ENCODE results near the gene KCNN2. TPM values are rescaled to one million over a fixed set of nuclear protein-coding genes. Genes with fewer than 3 reads are reported as not detected.

The KCNN2 gene
- total RNA-seq, 4 donors from 2014 or later = 0.20 to 0.42 TPM; not detected in 2

- no peaks in the 10 kb centered on the region for H3K27me3 ChIP-seq
- no peak overlapping the region for H3K27ac ChIP-seq
- H3K4me3 ChIP-seq = no peak overlapping the region
- H3K9me3 ChIP-seq = no peaks in the 10 kb centered on the region
- no peak for DNase-seq (ENCODE audit: low spot score in 2 of 2)
- no peaks in the 10 kb centered on the region for H3K4me1 ChIP-seq
- H3K36me3 ChIP-seq = no peaks in the 10 kb centered on the region
- no peak for TF ChIP-seq CTCF (IDR thresholded peaks at IDR 0.05)
- TF ChIP-seq POLR2A (IDR thresholded peaks at IDR 0.05) = no peak
- no peak for TF ChIP-seq EP300 (IDR thresholded peaks at IDR 0.05)
- WGBS, 2 donors = 78 to 80% methylated on average over 2 of the region's 2 CpGs
Observed at GRCh38 chr5:114417519-114417918, 55.6 kb downstream of the KCNN2 start.

DNA sequence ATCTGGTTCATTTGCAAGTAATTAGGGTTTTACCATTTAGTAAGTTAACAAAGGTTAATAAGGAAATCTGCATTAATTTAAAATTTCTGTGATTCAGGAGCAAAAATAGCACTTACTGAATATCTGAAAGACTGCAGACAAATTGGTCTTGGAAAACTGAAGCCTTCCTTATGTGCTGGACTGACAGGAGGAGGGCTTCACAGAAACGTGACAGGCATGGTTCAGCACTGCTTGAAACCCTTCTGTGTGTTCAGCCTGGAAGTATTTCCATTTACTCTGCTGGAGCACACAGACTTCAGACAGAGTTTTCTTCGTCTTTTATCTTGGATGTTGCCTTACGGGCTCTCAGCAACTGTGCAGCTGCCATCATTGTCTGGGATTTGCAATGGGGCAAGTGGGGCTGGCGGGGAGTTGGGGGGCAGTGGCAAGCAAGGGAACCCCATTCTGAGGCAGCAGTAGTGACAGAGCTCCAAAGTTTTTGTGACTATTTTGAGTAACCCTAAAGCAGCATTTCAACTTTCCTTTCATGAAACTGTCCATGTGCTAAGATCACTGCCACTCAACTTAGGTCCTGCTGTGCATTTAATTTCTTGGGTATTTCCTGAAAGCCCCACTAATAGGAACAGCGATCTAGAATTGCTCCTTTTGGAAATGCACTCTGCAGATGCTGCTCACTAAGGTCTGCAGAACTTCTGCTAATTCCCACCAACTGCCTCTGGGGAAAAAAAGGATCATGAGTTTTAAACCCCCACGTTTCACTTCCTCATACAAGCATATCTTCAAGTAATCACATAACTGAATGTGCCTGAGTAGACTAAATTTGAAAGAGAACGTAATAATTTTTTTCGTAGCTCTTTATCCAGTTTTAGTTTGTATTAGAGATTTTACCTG is 56.6 kb downstream of the KCNN2 start:
- WGBS, 2 donors = 42 to 49% methylated on average over 8 of the region's 8 CpGs

GRCh38 chr5:114419067-114419388 is 57.2 kb downstream of the KCNN2 start:
- Histone ChIP-seq H3K27ac (no peak overlapping the region), H3K4me1 (no peaks in the 10 kb centered on the region), H3K36me3 (no peaks in the 10 kb centered on the region), H3K27me3 (no peaks in the 10 kb centered on the region), H3K4me3 (no peak overlapping the region), H3K9me3 (no peaks in the 10 kb centered on the region)
- WGBS, 2 donors = 89 to 91% methylated on average over 1 of the region's 1 CpG
- TF ChIP-seq POLR2A (IDR thresholded peaks at IDR 0.05) = no peak
- no peak for TF ChIP-seq CTCF (IDR thresholded peaks at IDR 0.05)
- no peak for TF ChIP-seq EP300 (IDR thresholded peaks at IDR 0.05)
- no peak for DNase-seq (ENCODE audit: low spot score in 2 of 2)

More for the DNA sequence above, 56.6 kb downstream of the KCNN2 start:
- Histone ChIP-seq H3K27ac (no peak overlapping the region), H3K4me3 (no peak overlapping the region), H3K27me3 (no peaks in the 10 kb centered on the region), H3K9me3 (no peaks in the 10 kb centered on the region), H3K36me3 (no peaks in the 10 kb centered on the region), H3K4me1 (no peaks in the 10 kb centered on the region)
- no peak for DNase-seq (ENCODE audit: low spot score in 2 of 2)
- TF ChIP-seq CTCF (IDR thresholded peaks at IDR 0.05) (no peak), POLR2A (IDR thresholded peaks at IDR 0.05) (no peak), EP300 (IDR thresholded peaks at IDR 0.05) (no peak)

DNA sequence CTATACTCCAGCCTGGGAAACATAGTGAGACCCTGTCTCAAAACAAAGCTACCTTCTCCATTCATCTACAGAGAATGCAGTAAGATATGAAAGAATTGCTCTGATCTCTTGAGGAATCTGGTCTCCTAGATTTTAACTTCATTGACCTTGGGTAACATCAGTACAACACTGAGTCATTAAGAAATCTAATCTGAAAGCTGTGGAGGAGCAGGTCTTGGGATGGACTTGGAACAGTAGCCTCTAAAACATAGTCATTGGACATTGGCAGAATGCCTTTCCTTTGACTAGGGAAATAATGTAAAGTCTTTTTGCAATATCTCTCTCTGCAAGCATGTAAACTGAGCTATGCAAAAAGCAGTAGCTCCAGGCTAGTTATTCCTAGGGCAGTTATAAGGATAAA is 58.1 kb downstream of the KCNN2 start:
- TF ChIP-seq POLR2A (IDR thresholded peaks at IDR 0.05) = no peak
- no peak for TF ChIP-seq CTCF (IDR thresholded peaks at IDR 0.05)
- no peak for TF ChIP-seq EP300 (IDR thresholded peaks at IDR 0.05)
- Histone ChIP-seq H3K36me3 (no peaks in the 10 kb centered on the region), H3K27ac (no peak overlapping the region), H3K4me3 (no peak overlapping the region), H3K4me1 (no peaks in the 10 kb centered on the region), H3K9me3 (no peaks in the 10 kb centered on the region), H3K27me3 (no peaks in the 10 kb centered on the region)
- no peak for DNase-seq (ENCODE audit: low spot score in 2 of 2)

GRCh38 chr5:114427204-114427603 is 65.3 kb downstream of the KCNN2 start:
- TF ChIP-seq POLR2A (IDR thresholded peaks at IDR 0.05) = no peak
- no peak for TF ChIP-seq EP300 (IDR thresholded peaks at IDR 0.05)
- TF ChIP-seq CTCF (IDR thresholded peaks at IDR 0.05) = no peak
- H3K4me1 ChIP-seq = no peaks in the 10 kb centered on the region
- no peak overlapping the region for H3K4me3 ChIP-seq
- 93 to 95% methylated on average over 1 of the region's 1 CpG for WGBS, 2 donors
- no peaks in the 10 kb centered on the region for H3K9me3 ChIP-seq
- no peaks in the 10 kb centered on the region for H3K36me3 ChIP-seq
- H3K27ac ChIP-seq = no peak overlapping the region
- H3K27me3 ChIP-seq = no peaks in the 10 kb centered on the region
- no peak for DNase-seq (ENCODE audit: low spot score in 2 of 2)

All from tibial nerve (tissue), 4 donors.